HCT116 (cell line): ENCODE data around the gene LRRC74A. TPM values are rescaled to one million over a fixed set of nuclear protein-coding genes. Genes with fewer than 3 reads are reported as not detected.

Experiments
- ATAC-seq: fragments of 200-7000 bp; cut with Tn5 transposase; 2 replicates; pipeline ENCODE4 v1.9.1; 2020; ENCODE audit warnings: mild to moderate bottlenecking, moderate library complexity
- BruUV-seq: library from RNA; stranded (reverse); fragments of 400-500 nt; replicated peaks from 2 replicates; lab custom pipeline; 2021; lab: Mats Ljungman, UMichigan
- CTCF ChIA-PET: fragments of 300-600 bp; sonication (Branson Sonifier 250); formaldehyde crosslinking; loops from one replicate; lab custom pipeline; 2021; ENCODE audit warnings: antibody characterized with exemption; lab: Charles Lee
- POLR2A ChIA-PET: fragments of 300-600, 350-600 bp; sonication (Branson Sonifier 250); formaldehyde crosslinking; loops from one replicate; lab custom pipeline; 2021; ENCODE audit warnings: antibody characterized with exemption; lab: Charles Lee
- RAD21 ChIA-PET, 2 experiments: fragments of 300-600 bp; sonication (Branson Sonifier 250); formaldehyde crosslinking; loops; one replicate each; lab custom pipeline; 2023; ENCODE audit warnings: low total read pairs in 2 of 2; ENCODE audit not compliant: uncharacterized antibody in 2 of 2, unreplicated experiment in 2 of 2, low non-redundant PET in 1 of 2; lab: Charles Lee
- DNase-seq: peaks from one replicate; pipeline ENCODE4 v3.0.0-alpha.2; 2010; ENCODE audit warnings: low read depth, low spot score
- H2AFZ ChIP-seq: fragments of 200-600 bp; shearing (Covaris generic), sonication (generic); 2 replicates; pipeline ENCODE4 v1.6.1; 2017; ENCODE audit warnings: low read depth, mixed run types, mixed read lengths, antibody characterized with exemption, low read length; ENCODE audit not compliant: poor library complexity, severe bottlenecking
- H3K27ac ChIP-seq: 2 replicates; pipeline ENCODE4 v1.5.1; 2012; ENCODE audit warnings: low read depth, low read length
- H3K27me3 ChIP-seq: fragments of 200-600 bp; sonication (generic); 2 replicates; pipeline ENCODE4 v1.6.1; 2016; ENCODE audit warnings: mixed run types, low read length, mixed read lengths; ENCODE audit not compliant: insufficient read depth
- H3K36me3 ChIP-seq, 2 experiments: fragments of 200-500 bp in 1 of 2; fragments of 200-600 bp in 1 of 2; sonication (Bioruptor generic) in 1 of 2; sonication (generic) in 1 of 2; 2 replicates each; pipeline versions ENCODE4 v1.5.1 to v1.6.1; 2014 to 2016; ENCODE audit warnings: low read length in 2 of 2, inconsistent platforms in 1 of 2, mixed read lengths in 1 of 2, mixed run types in 1 of 2; ENCODE audit not compliant: insufficient read depth in 2 of 2, control insufficient read depth in 1 of 2
- H3K4me1 ChIP-seq, 2 experiments: fragments of 200-600 bp in 1 of 2; sonication (generic) in 1 of 2; 2 replicates each; pipeline versions ENCODE4 v1.5.1 to v1.6.1; 2012 to 2017; ENCODE audit warnings: low read length in 2 of 2, inconsistent platforms in 1 of 2, mild to moderate bottlenecking in 1 of 2, mixed read lengths in 1 of 2, mixed run types in 1 of 2, moderate library complexity in 1 of 2; ENCODE audit not compliant: insufficient read depth in 2 of 2, control insufficient read depth in 1 of 2
- H3K4me2 ChIP-seq: fragments of 200-600 bp; sonication (generic); 2 replicates; pipeline ENCODE4 v1.6.1; 2017; ENCODE audit warnings: mixed run types, low read length, mixed read lengths
- H3K4me3 ChIP-seq, 2 experiments: fragments of 200-600 bp in 1 of 2; sonication (generic) in 1 of 2; replicated peaks in 1 of 2; 2 replicates each; pipeline ENCODE4 v1.5.1; 2011 to 2016; ENCODE audit warnings: low read length in 2 of 2, control low read depth in 1 of 2, low read depth in 1 of 2, mild to moderate bottlenecking in 1 of 2, mixed read lengths in 1 of 2, mixed run types in 1 of 2
- H3K79me2 ChIP-seq: fragments of 200-600 bp; sonication (generic); 2 replicates; pipeline ENCODE4 v1.6.1; 2017; ENCODE audit warnings: mild to moderate bottlenecking, mixed run types, low read length, moderate library complexity, mixed read lengths; ENCODE audit not compliant: insufficient read depth
- H3K9ac ChIP-seq: fragments of 200-600 bp; sonication (generic); 2 replicates; pipeline ENCODE4 v1.6.1; 2016; ENCODE audit warnings: low read length, mixed read lengths
- H3K9me2 ChIP-seq: fragments of 200-600 bp; sonication (generic), shearing (Covaris generic); 2 replicates; pipeline ENCODE4 v1.6.1; 2017; ENCODE audit warnings: mixed run types, mild to moderate bottlenecking, moderate library complexity; ENCODE audit not compliant: insufficient read depth
- H3K9me3 ChIP-seq, 2 experiments: fragments of 200-500 bp in 1 of 2; fragments of 200-600 bp in 1 of 2; sonication (Bioruptor generic) in 1 of 2; sonication (generic) in 1 of 2; 2 replicates each; pipeline ENCODE4 v1.6.1; 2014 to 2017; ENCODE audit warnings: low read length in 2 of 2, mixed read lengths in 2 of 2, inconsistent platforms in 1 of 2, low read depth in 1 of 2, mild to moderate bottlenecking in 1 of 2, mixed run types in 1 of 2, moderate library complexity in 1 of 2; ENCODE audit not compliant: control insufficient read depth in 1 of 2, insufficient read depth in 1 of 2
- H4K20me1 ChIP-seq: fragments of 200-600 bp; sonication (generic), shearing (Covaris generic); 2 replicates; pipeline ENCODE4 v1.6.1; 2017; ENCODE audit warnings: mixed run types, mild to moderate bottlenecking, moderate library complexity; ENCODE audit not compliant: insufficient read depth
- CEBPB ChIP-seq: IDR thresholded peaks from 2 replicates; pipeline ENCODE4 v1.6.1; 2012; ENCODE audit warnings: low read depth
- EGR1 ChIP-seq: IDR thresholded peaks from 2 replicates; pipeline ENCODE4 v1.6.1; 2012; ENCODE audit warnings: low read depth
- ELF1 ChIP-seq: IDR thresholded peaks from 2 replicates; pipeline ENCODE4 v1.6.1; 2012; ENCODE audit warnings: low read depth, borderline replicate concordance
- EZH2 ChIP-seq: fragments of 200-600 bp; sonication (generic); IDR thresholded peaks from 2 replicates; pipeline ENCODE4 v1.6.1; 2017; ENCODE audit warnings: antibody characterized with exemption, mixed run types
- EZH2phosphoT487 ChIP-seq: fragments of 200-600 bp; IDR thresholded peaks from 2 replicates; pipeline ENCODE4 v1.6.1; 2018; ENCODE audit warnings: antibody characterized with exemption, borderline replicate concordance
- FOSL1 ChIP-seq: IDR thresholded peaks from 2 replicates; pipeline ENCODE4 v1.6.1; 2012; ENCODE audit warnings: low read depth
- JUND ChIP-seq: IDR thresholded peaks from 2 replicates; pipeline ENCODE4 v1.6.1; 2012
- POLR2AphosphoS5 ChIP-seq: IDR thresholded peaks from 2 replicates; pipeline ENCODE4 v1.6.1; 2011; ENCODE audit warnings: mild to moderate bottlenecking, low read depth, low read length, moderate library complexity
- RAD21 ChIP-seq: IDR thresholded peaks from 2 replicates; pipeline ENCODE4 v1.6.1; 2012; ENCODE audit warnings: low read depth, mild to moderate bottlenecking
- SP1 ChIP-seq: IDR thresholded peaks from 2 replicates; pipeline ENCODE4 v1.6.1; 2012; ENCODE audit warnings: low read depth
- YY1 ChIP-seq: IDR thresholded peaks from 2 replicates; pipeline ENCODE4 v1.6.1; 2011; ENCODE audit warnings: low read length, low read depth, moderate library complexity, mild to moderate bottlenecking; ENCODE audit not compliant: insufficient replicate concordance; ENCODE audit errors: extremely low read depth
- ZNF274 ChIP-seq: fragments of 200-500 bp; sonication (Bioruptor generic); IDR thresholded peaks from 2 replicates; pipeline ENCODE4 v1.6.1; 2014; ENCODE audit warnings: mild to moderate bottlenecking, low read depth, low read length, inconsistent platforms
- intact Hi-C: fragments of 100-400 bp; cut with micrococcal nuclease; formaldehyde crosslinking; loops from 2 replicates; pipeline ENCODE4 v1.10.0; 2022
- total RNA-seq: library from RNA; stranded (reverse); gene quantifications from one replicate; pipeline ENCODE4 v1.2.1, GENCODE V29; 2021; ENCODE audit not compliant: unreplicated experiment
- TF ChIP-seq, protein P1 (sequence below): IDR thresholded peaks from 2 replicates; pipeline ENCODE4 v1.6.1; 2012
- TF ChIP-seq, protein P2 (sequence below): IDR thresholded peaks from 2 replicates; pipeline ENCODE4 v1.6.1; 2012; ENCODE audit warnings: low read depth
- TF ChIP-seq, protein P3 (sequence below), 3 experiments: fragments of 200-600 bp in 1 of 3; sonication (generic) in 1 of 3; IDR thresholded peaks in 2 of 3; conservative IDR thresholded peaks in 1 of 3; 2 replicates each; pipeline ENCODE4 v1.5.1; 2012 to 2017; ENCODE audit warnings: low read depth in 2 of 3, low read length in 2 of 3, antibody characterized with exemption in 1 of 3, borderline replicate concordance in 1 of 3, control low read depth in 1 of 3, mild to moderate bottlenecking in 1 of 3, mixed read lengths in 1 of 3, mixed run types in 1 of 3, moderate library complexity in 1 of 3; ENCODE audit not compliant: insufficient read depth in 1 of 3
- TF ChIP-seq, protein P4 (sequence below): IDR thresholded peaks from 2 replicates; pipeline ENCODE4 v1.6.1; 2011; ENCODE audit warnings: mild to moderate bottlenecking, low read length, moderate library complexity; ENCODE audit not compliant: insufficient replicate concordance; ENCODE audit errors: extremely low read depth
- TF ChIP-seq, protein P5 (sequence below): IDR thresholded peaks from 2 replicates; pipeline ENCODE4 v1.6.1; 2012

LRRC74A gene
- total RNA-seq, 1 experiment from 2014 or later: not detected

DNA sequence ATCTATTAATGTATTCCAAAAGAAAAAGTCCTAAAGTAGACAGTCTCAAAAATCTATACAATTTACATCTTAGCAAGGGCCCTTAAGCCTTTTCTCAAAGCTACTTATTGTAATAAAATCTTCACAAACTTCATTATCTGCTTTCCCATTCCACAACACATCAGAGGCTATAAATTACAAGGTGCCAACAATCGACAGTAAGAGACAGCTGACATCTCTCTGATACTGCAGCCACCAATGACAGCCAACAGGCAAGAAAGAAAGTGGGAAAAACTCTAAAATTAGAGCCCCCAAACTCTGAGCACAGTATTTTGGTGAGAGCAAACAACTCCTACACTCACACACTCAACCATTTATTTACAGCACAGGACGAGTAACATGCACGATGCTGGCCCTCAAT, 15.7 kb upstream of the LRRC74A start:
- H3K4me1 ChIP-seq: peaks cover 9 to 20% of the 10 kb centered on the region in 2 experiments
- no peak overlapping the region for H3K4me3 ChIP-seq
- no peak overlapping the region for H3K27ac ChIP-seq
- BruUV-seq: no TSS peak
- ChIA-PET RAD21 (no interaction called here), POLR2A (no interaction called here)
- H3K9me3 ChIP-seq: no peaks in the 10 kb centered on the region
- TF ChIP-seq, protein P1, sequence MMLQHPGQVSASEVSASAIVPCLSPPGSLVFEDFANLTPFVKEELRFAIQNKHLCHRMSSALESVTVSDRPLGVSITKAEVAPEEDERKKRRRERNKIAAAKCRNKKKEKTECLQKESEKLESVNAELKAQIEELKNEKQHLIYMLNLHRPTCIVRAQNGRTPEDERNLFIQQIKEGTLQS: no peak
- TF ChIP-seq EZH2: no peak
- TF ChIP-seq, protein P2, sequence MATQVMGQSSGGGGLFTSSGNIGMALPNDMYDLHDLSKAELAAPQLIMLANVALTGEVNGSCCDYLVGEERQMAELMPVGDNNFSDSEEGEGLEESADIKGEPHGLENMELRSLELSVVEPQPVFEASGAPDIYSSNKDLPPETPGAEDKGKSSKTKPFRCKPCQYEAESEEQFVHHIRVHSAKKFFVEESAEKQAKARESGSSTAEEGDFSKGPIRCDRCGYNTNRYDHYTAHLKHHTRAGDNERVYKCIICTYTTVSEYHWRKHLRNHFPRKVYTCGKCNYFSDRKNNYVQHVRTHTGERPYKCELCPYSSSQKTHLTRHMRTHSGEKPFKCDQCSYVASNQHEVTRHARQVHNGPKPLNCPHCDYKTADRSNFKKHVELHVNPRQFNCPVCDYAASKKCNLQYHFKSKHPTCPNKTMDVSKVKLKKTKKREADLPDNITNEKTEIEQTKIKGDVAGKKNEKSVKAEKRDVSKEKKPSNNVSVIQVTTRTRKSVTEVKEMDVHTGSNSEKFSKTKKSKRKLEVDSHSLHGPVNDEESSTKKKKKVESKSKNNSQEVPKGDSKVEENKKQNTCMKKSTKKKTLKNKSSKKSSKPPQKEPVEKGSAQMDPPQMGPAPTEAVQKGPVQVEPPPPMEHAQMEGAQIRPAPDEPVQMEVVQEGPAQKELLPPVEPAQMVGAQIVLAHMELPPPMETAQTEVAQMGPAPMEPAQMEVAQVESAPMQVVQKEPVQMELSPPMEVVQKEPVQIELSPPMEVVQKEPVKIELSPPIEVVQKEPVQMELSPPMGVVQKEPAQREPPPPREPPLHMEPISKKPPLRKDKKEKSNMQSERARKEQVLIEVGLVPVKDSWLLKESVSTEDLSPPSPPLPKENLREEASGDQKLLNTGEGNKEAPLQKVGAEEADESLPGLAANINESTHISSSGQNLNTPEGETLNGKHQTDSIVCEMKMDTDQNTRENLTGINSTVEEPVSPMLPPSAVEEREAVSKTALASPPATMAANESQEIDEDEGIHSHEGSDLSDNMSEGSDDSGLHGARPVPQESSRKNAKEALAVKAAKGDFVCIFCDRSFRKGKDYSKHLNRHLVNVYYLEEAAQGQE: no peak
- TF ChIP-seq, protein P3, sequence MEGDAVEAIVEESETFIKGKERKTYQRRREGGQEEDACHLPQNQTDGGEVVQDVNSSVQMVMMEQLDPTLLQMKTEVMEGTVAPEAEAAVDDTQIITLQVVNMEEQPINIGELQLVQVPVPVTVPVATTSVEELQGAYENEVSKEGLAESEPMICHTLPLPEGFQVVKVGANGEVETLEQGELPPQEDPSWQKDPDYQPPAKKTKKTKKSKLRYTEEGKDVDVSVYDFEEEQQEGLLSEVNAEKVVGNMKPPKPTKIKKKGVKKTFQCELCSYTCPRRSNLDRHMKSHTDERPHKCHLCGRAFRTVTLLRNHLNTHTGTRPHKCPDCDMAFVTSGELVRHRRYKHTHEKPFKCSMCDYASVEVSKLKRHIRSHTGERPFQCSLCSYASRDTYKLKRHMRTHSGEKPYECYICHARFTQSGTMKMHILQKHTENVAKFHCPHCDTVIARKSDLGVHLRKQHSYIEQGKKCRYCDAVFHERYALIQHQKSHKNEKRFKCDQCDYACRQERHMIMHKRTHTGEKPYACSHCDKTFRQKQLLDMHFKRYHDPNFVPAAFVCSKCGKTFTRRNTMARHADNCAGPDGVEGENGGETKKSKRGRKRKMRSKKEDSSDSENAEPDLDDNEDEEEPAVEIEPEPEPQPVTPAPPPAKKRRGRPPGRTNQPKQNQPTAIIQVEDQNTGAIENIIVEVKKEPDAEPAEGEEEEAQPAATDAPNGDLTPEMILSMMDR (IDR thresholded peaks at IDR 0.05 in 2 of 3, conservative IDR thresholded peaks at IDR 0.05 in 1 of 3; ENCODE audit: borderline replicate concordance in 1 of 3, insufficient read depth in 1 of 3, low read depth in 2 of 3, low read length in 2 of 3): no peak
- no peak for TF ChIP-seq FOSL1
- TF ChIP-seq, protein P4, sequence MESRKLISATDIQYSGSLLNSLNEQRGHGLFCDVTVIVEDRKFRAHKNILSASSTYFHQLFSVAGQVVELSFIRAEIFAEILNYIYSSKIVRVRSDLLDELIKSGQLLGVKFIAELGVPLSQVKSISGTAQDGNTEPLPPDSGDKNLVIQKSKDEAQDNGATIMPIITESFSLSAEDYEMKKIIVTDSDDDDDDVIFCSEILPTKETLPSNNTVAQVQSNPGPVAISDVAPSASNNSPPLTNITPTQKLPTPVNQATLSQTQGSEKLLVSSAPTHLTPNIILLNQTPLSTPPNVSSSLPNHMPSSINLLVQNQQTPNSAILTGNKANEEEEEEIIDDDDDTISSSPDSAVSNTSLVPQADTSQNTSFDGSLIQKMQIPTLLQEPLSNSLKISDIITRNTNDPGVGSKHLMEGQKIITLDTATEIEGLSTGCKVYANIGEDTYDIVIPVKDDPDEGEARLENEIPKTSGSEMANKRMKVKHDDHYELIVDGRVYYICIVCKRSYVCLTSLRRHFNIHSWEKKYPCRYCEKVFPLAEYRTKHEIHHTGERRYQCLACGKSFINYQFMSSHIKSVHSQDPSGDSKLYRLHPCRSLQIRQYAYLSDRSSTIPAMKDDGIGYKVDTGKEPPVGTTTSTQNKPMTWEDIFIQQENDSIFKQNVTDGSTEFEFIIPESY: no peak
- no peak for TF ChIP-seq YY1
- TF ChIP-seq, protein P5, sequence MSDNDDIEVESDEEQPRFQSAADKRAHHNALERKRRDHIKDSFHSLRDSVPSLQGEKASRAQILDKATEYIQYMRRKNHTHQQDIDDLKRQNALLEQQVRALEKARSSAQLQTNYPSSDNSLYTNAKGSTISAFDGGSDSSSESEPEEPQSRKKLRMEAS: no peak
- no peak for TF ChIP-seq CEBPB
- TF ChIP-seq POLR2AphosphoS5: no peak
- no peak for TF ChIP-seq ZNF274
- no peak for TF ChIP-seq SP1
- no peak for TF ChIP-seq JUND
- no peak for TF ChIP-seq EZH2phosphoT487
- TF ChIP-seq EGR1: no peak
- no peak for TF ChIP-seq ELF1
- TF ChIP-seq RAD21: no peak
- TF ChIP-seq, all 23 proteins: peak for 0
- H3K4me2 ChIP-seq: peak overlapping the region; percentile 93
- no peak for DNase-seq
- peaks cover 11 to 17% of the 10 kb centered on the region in 2 experiments; a peak in 2 of 4 replicates for H3K36me3 ChIP-seq
- H4K20me1 ChIP-seq: no peaks in the 10 kb centered on the region
- no peaks in the 10 kb centered on the region for H3K9me2 ChIP-seq
- CTCF ChIA-PET: interaction anchor here (0.6 to 1.2 kb wide), 4 partner anchors 99 to 1946 kb away, joined by 3 to 12 read pairs (median 3); no protein-coding TSS in a partner anchor
- intact Hi-C loops: no loop called here
- no peaks in the 10 kb centered on the region for H3K27me3 ChIP-seq
- ATAC-seq: no peak
- no peak overlapping the region for H2AFZ ChIP-seq
- H3K79me2 ChIP-seq: peaks cover 21% of the 10 kb centered on the region
- H3K9ac ChIP-seq: no peak overlapping the region
